Omental fat pad (tissue), 4 donors: Measurements from ENCODE around the gene SETDB2. TPM values are rescaled to one million over a fixed set of nuclear protein-coding genes. Genes with fewer than 3 reads are reported as not detected.

Source experiments
- ATAC-seq: fragments of 150-250 bp; one replicate; pipeline ENCODE4 v1.9.1; 2016; ENCODE audit warnings: mild to moderate bottlenecking, moderate library complexity; ENCODE audit not compliant: low FRiP score
- DNase-seq: peaks from one replicate; pipeline ENCODE4 v3.0.0-alpha.2; 2019; ENCODE audit warnings: low spot score
- CTCF ChIP-seq, 3 donors: fragments of 450-650 bp; IDR thresholded peaks; one replicate each; pipeline ENCODE4 v1.5.1; 2016 to 2017; ENCODE audit warnings: antibody characterized with exemption in 3 of 3, mild to moderate bottlenecking in 3 of 3, moderate library complexity in 2 of 3
- total RNA-seq, 4 donors: library from RNA; depleted of rRNA; stranded (reverse); fragments of >200 nt; gene quantifications; one replicate each; pipeline ENCODE4 v1.1.0, GENCODE V29; 2016

The SETDB2 gene
- total RNA-seq, 4 donors from 2014 or later: 5.6 to 9.6 (median 6.6) TPM

GRCh38 chr13:49411353-49411752, 32.7 kb upstream of the SETDB2 start:
- no peak for TF ChIP-seq CTCF (IDR thresholded peaks at IDR 0.05)
- DNase-seq (no peak), ATAC-seq (no peak)

- no peak for DNase-seq
- no peak for TF ChIP-seq CTCF (IDR thresholded peaks at IDR 0.05)
- no peak for ATAC-seq
Measured at GRCh38 chr13:49412749-49413148, 31.3 kb upstream of the SETDB2 start.

GRCh38 chr13:49417161-49417560, 26.9 kb upstream of the SETDB2 start:
- ATAC-seq (no peak), DNase-seq (no peak)
- no peak for TF ChIP-seq CTCF (IDR thresholded peaks at IDR 0.05)

- ATAC-seq (no peak), DNase-seq (no peak)
- no peak for TF ChIP-seq CTCF (IDR thresholded peaks at IDR 0.05)
Measured at GRCh38 chr13:49418206-49418605, 25.9 kb upstream of the SETDB2 start.

- no peak for TF ChIP-seq CTCF (IDR thresholded peaks at IDR 0.05)
- ATAC-seq (no peak), DNase-seq (no peak)
Measured at GRCh38 chr13:49419276-49419675, 24.8 kb upstream of the SETDB2 start.

GRCh38 chr13:49421391-49421790, 22.7 kb upstream of the SETDB2 start:
- ATAC-seq: no peak
- no peak for TF ChIP-seq CTCF (IDR thresholded peaks at IDR 0.05)
- DNase-seq: no peak

GRCh38 chr13:49424011-49424560, 20.0 kb upstream of the SETDB2 start:
- TF ChIP-seq CTCF (IDR thresholded peaks at IDR 0.05): no peak
- ATAC-seq (no peak), DNase-seq (no peak)
